SK-N-SH treated with all-trans-retinoic acid at 6 μM for 48 hours (cell line): ENCODE data around the gene ELK1.

Experiments used
- PATZ1 ChIP-seq: fragments of 250-450 bp; sonication (Bioruptor Pico); IDR thresholded peaks from 2 replicates; pipeline ENCODE4 v1.8.0; 2020; ENCODE audit warnings: mild to moderate bottlenecking, moderate library complexity, borderline replicate concordance
- PPARA ChIP-seq: fragments of 250-450 bp; sonication (Bioruptor Pico); IDR thresholded peaks from 2 replicates; pipeline ENCODE4 v1.5.0; 2020; ENCODE audit warnings: mild to moderate bottlenecking, borderline replicate concordance
- RARB ChIP-seq: fragments of 250-450 bp; sonication (Bioruptor Pico); IDR thresholded peaks from 2 replicates; pipeline ENCODE4 v1.8.0; 2021; ENCODE audit warnings: mild to moderate bottlenecking, moderate library complexity
- TOX ChIP-seq: fragments of 250-450 bp; sonication (Bioruptor Pico); IDR thresholded peaks from 2 replicates; pipeline ENCODE4 v1.8.0; 2021; ENCODE audit warnings: mild to moderate bottlenecking, moderate library complexity, borderline replicate concordance
- ZFP3 ChIP-seq: fragments of 250-450 bp; sonication (Bioruptor Pico); IDR thresholded peaks from 2 replicates; pipeline ENCODE4 v1.5.0; 2020; ENCODE audit warnings: mild to moderate bottlenecking, moderate library complexity
- ZFP30 ChIP-seq: fragments of 450-650 bp; formaldehyde crosslinking; IDR thresholded peaks from 2 replicates; pipeline ENCODE4 v1.5.0; 2022; ENCODE audit warnings: mild to moderate bottlenecking, moderate library complexity
- TF ChIP-seq, protein P1 (sequence below): fragments of 250-450 bp; sonication (Bioruptor Pico); IDR thresholded peaks from 2 replicates; pipeline ENCODE4 v1.5.1; 2021; ENCODE audit warnings: mild to moderate bottlenecking, moderate library complexity
- TF ChIP-seq, protein P2 (sequence below): fragments of 250-450 bp; sonication (Bioruptor Pico); IDR thresholded peaks from 2 replicates; pipeline ENCODE4 v1.8.0; 2021; ENCODE audit warnings: low read depth, mild to moderate bottlenecking, moderate library complexity, borderline replicate concordance

DNA sequence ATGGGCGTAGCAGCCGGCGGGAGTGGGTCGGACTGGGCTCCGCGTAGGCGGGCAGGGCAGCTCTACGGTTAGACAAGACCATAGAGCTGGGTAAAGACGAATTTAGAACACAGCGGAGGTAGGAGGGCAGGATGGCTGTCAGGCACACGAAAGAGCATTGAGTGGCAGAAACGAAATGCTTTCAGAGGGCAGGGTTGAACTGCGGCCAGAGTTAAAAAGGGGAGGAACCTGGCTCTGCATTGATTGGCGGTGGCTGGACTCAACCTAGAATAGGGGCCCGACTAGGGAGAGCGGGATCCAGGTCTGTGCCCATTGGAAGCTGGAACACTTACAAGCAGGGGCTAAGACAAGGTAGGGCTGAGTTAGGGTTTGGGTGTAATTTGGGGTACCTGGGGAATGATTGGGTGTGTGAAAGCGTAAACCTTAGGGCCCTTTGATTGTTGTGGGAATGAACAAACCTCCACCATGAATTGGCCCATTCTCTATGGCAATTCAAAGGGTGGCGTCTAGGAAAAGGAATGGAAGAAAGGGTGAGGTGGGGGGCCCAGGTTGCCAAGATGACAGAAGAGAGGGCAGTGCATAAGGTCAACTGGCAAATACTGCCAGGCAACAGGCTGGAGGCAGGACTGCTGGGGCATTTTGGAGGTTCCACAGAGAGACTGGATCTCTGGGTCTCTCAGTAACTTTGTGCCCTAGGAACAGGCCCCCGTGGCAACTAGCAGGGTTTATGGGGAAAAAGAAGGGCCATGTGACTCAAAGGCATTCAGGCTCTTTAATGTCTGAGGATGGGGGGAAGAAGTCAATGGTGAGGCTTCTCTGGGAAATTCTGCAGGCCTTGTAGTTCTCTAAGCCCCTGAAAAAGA lies 911 bp upstream of the ELK1 start:
- TF ChIP-seq, protein P1, sequence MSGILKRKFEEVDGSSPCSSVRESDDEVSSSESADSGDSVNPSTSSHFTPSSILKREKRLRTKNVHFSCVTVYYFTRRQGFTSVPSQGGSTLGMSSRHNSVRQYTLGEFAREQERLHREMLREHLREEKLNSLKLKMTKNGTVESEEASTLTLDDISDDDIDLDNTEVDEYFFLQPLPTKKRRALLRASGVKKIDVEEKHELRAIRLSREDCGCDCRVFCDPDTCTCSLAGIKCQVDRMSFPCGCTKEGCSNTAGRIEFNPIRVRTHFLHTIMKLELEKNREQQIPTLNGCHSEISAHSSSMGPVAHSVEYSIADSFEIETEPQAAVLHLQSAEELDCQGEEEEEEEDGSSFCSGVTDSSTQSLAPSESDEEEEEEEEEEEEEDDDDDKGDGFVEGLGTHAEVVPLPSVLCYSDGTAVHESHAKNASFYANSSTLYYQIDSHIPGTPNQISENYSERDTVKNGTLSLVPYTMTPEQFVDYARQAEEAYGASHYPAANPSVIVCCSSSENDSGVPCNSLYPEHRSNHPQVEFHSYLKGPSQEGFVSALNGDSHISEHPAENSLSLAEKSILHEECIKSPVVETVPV (CRISPR knock-in tag), result no peak
- TF ChIP-seq, protein P2, sequence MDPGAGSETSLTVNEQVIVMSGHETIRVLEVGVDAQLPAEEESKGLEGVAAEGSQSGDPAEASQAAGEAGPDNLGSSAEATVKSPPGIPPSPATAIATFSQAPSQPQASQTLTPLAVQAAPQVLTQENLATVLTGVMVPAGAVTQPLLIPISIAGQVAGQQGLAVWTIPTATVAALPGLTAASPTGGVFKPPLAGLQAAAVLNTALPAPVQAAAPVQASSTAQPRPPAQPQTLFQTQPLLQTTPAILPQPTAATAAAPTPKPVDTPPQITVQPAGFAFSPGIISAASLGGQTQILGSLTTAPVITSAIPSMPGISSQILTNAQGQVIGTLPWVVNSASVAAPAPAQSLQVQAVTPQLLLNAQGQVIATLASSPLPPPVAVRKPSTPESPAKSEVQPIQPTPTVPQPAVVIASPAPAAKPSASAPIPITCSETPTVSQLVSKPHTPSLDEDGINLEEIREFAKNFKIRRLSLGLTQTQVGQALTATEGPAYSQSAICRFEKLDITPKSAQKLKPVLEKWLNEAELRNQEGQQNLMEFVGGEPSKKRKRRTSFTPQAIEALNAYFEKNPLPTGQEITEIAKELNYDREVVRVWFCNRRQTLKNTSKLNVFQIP (CRISPR knock-in tag), result no peak
- TF ChIP-seq ZFP30 (CRISPR knock-in tag) (no peak), TOX (CRISPR knock-in tag) (no peak), RARB (no peak), ZFP3 (CRISPR knock-in tag) (no peak), PATZ1 (CRISPR knock-in tag) (no peak), PPARA (CRISPR knock-in tag) (no peak)
